Measurements from ENCODE around the gene RMND5A. TPM values are rescaled to one million over a fixed set of nuclear protein-coding genes. Genes with fewer than 3 reads are reported as not detected.

Gene RMND5A
- total RNA-seq, 4 donors from 2014 or later, result 72.5 to 92.4 (median 85.8) TPM

DNA sequence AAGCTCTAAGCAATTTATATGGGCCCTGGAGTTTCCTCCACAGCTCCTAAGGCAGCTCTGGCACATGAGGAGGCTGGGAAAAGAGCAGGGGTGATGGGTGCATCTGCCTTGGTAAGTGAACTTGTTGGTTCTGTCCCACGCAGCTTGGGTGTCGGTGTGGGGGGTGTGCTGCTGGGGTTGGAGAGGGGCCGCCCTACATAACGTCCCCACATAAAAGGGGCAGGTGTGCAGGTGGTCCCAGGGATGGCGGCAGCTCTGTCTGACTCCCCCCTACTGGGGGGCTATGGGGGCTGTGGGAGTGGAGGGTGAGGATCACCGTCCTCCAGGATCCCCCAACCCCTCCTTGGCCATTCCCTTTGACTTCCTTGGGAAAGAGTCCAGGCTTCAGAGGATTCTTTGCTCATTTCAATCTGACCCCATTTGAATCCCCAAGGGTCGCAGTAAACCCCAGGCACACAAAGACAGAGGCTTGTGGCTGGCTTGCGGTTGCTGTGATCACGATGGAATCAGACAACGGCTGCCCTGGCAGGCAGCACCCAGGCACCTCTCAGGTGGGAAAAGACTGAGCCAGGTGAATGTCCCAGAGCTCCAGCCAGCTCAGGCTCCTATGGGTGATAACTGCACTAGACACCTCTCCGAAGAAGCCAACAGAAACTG, 105.1 kb downstream of the RMND5A start:
- intact Hi-C loops (cut with DNase I; ENCODE audit: low total_unique reads), result no loop called here
- WGBS, 2 donors, result 82 to 85% methylated on average over 11 of the region's 11 CpGs
- DNase-seq (ENCODE audit: low spot score in 2 of 2), result no peak
- TF ChIP-seq, protein P1, sequence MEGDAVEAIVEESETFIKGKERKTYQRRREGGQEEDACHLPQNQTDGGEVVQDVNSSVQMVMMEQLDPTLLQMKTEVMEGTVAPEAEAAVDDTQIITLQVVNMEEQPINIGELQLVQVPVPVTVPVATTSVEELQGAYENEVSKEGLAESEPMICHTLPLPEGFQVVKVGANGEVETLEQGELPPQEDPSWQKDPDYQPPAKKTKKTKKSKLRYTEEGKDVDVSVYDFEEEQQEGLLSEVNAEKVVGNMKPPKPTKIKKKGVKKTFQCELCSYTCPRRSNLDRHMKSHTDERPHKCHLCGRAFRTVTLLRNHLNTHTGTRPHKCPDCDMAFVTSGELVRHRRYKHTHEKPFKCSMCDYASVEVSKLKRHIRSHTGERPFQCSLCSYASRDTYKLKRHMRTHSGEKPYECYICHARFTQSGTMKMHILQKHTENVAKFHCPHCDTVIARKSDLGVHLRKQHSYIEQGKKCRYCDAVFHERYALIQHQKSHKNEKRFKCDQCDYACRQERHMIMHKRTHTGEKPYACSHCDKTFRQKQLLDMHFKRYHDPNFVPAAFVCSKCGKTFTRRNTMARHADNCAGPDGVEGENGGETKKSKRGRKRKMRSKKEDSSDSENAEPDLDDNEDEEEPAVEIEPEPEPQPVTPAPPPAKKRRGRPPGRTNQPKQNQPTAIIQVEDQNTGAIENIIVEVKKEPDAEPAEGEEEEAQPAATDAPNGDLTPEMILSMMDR (IDR thresholded peaks at IDR 0.05), result no peak
- no peak for TF ChIP-seq POLR2A (IDR thresholded peaks at IDR 0.05)
- no peak overlapping the region for H3K4me3 ChIP-seq (ENCODE audit: low read depth, poor library complexity, severe bottlenecking)

DNA sequence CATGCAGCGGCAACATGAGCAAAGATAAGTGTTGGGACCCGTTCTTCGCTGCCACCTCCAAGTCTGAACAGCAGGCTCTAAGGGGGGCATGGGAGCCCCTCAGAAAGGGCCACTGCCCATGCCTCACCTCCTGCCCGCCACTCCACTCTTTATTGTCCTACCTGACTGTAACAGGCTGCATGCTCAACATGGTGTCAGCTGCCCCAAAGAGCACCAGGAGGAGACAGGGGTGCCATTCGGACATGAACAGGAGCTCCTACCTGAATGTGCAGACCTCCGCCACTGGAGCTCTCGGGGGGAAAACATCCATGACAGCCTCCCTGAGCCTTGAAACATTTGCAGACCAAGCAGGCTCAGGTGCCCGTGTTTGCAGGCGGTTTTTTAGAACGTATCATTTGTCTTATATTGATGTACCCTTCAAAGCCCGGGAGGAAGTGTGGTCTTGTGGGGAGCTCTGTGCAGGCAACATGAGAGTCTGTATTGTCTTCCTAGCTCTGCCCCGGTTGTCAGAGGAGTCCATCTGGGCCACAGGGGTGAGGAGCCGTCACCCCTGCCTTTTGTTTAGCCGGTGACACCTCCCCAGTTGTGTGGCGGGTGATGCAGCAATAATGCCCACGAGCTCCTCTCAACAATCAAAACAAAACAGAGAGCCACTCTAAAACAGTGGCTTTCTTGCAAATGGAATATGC, 105.7 kb downstream of the RMND5A start:
- 82% methylated on average over 15 to 16 of the region's 16 CpGs for WGBS, 2 donors
- no peak for DNase-seq (ENCODE audit: low spot score in 2 of 2)
- TF ChIP-seq, protein P1 (IDR thresholded peaks at IDR 0.05), result no peak
- TF ChIP-seq POLR2A (IDR thresholded peaks at IDR 0.05), result no peak
- intact Hi-C loops (cut with DNase I; ENCODE audit: low total_unique reads), result no loop called here
- no peak overlapping the region for H3K4me3 ChIP-seq (ENCODE audit: low read depth, poor library complexity, severe bottlenecking)

DNA sequence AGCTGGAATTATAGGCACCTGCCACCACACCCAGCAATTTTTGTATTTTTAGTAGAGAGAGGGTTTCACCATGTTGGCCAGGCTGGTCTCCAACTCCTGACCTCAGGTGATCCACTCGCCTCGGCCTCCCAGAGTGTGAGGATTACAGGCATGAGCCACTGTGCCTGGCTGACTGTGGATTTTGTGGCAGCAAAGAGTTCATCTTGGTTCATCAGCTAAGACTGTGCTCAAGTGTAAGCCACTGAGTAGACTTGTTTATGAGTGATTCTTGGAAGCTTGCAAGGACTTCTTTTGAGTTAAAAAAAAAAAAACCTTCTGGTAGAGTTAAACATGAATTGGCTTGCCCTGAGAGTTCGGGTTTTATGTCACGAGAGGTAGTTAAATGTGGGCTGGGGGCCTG, 106.9 kb downstream of the RMND5A start:
- no peak for DNase-seq (ENCODE audit: low spot score in 2 of 2)
- TF ChIP-seq POLR2A (IDR thresholded peaks at IDR 0.05), result no peak
- TF ChIP-seq, protein P1 (IDR thresholded peaks at IDR 0.05), result no peak
- intact Hi-C loops (cut with DNase I; ENCODE audit: low total_unique reads), result no loop called here
- H3K4me3 ChIP-seq (ENCODE audit: low read depth, poor library complexity, severe bottlenecking), result no peak overlapping the region
- 59 to 61% methylated on average over 4 of the region's 4 CpGs for WGBS, 2 donors

Other genes starting within 250 kb of the RMND5A start
- gene CHMP3, start 156.8 kb upstream of the RMND5A start, total RNA-seq, result 100 to 1,000 TPM in 2 of 4 donors, 10 to 100 TPM in 2; 88.2 to 110 (median 97.7) TPM
- 10 to 100 TPM; 31.3 to 46.6 (median 34.5) TPM for gene RNF103, start 96.4 kb upstream of the RMND5A start, total RNA-seq
- 1 to 10 TPM in 1 of 4 donors, under 1 TPM in 3; 0.49 to 1.9 (median 0.87) TPM for gene CD8A, start 70.6 kb downstream of the RMND5A start, total RNA-seq
- gene CD8B, start 141.6 kb downstream of the RMND5A start, total RNA-seq, result 1 to 10 TPM in 2 of 4 donors, under 1 TPM in 1, not detected in 1; 0.76 to 2.4 (median 1.2) TPM
- 1 to 10 TPM in 1 of 4 donors, under 1 TPM in 2, not detected in 1; 0.19 to 1.1 (median 0.30) TPM for gene RGPD1, start 221.8 kb downstream of the RMND5A start, total RNA-seq